Bronchial epithelial cell (primary cell): Measurements from ENCODE around the gene LINS1. TPM values are rescaled to one million over a fixed set of nuclear protein-coding genes. Genes with fewer than 3 reads are reported as not detected.
A peak's percentile ranks its signal among the peaks of the same experiment; 100 is the strongest.

Source experiments
- DNase-seq: peaks from one replicate; pipeline ENCODE4 v3.0.0-alpha.2; 2010; ENCODE audit warnings: low read depth
- FAIRE-seq: peaks from 2 replicates; lab custom pipeline; 2011; peaks lifted over from hg19 to GRCh38; lab: Jason Lieb, UNC
- H3K27me3 ChIP-seq: 2 replicates; pipeline ENCODE4 v1.5.1; 2011; ENCODE audit warnings: low read length; ENCODE audit not compliant: control insufficient read depth, insufficient read depth
- H3K36me3 ChIP-seq: 2 replicates; pipeline ENCODE4 v1.5.1; 2011; ENCODE audit warnings: low read length; ENCODE audit not compliant: control insufficient read depth, insufficient read depth
- H3K4me3 ChIP-seq: 2 replicates; pipeline ENCODE4 v1.5.1; 2011; ENCODE audit warnings: mild to moderate bottlenecking, low read depth, low read length, control low read depth
- total RNA-seq: library from RNA; depleted of rRNA; stranded (reverse); fragments of >200 nt; gene quantifications from 2 replicates; pipeline ENCODE4 v1.2.1, GENCODE V29; 2014
- TF ChIP-seq, protein P1 (sequence below): IDR thresholded peaks from 2 replicates; pipeline ENCODE4 v1.5.1; 2011; ENCODE audit warnings: mild to moderate bottlenecking, moderate library complexity, low read length, control low read depth, inconsistent platforms; ENCODE audit not compliant: insufficient read depth, severe bottlenecking

The LINS1 gene
- total RNA-seq, 1 donor from 2014 or later: 7.6 TPM

DNA sequence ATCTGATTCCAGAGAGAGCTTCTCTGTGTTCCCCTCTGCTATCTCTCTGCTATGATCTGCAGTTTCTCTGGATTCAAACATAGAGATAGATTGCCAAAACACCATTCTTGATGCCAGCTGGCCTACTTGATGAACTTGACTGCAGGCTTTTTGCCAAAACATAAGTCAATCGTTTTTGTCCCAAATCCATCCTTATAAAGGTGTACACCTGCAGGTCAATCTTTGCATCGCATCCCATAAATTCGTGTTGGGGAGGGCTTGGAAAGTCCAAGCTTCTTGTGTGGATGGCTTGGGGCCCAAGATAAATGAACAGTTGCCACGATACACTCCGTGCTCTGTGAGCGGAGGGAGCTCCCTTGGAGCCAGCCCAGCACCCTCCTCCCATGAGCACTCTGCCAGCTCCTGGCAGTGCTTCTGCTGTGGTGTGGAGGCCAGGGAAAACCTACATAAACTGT, 75.9 kb downstream of the LINS1 start:
- no peaks in the 10 kb centered on the region for H3K36me3 ChIP-seq
- TF ChIP-seq, protein P1, sequence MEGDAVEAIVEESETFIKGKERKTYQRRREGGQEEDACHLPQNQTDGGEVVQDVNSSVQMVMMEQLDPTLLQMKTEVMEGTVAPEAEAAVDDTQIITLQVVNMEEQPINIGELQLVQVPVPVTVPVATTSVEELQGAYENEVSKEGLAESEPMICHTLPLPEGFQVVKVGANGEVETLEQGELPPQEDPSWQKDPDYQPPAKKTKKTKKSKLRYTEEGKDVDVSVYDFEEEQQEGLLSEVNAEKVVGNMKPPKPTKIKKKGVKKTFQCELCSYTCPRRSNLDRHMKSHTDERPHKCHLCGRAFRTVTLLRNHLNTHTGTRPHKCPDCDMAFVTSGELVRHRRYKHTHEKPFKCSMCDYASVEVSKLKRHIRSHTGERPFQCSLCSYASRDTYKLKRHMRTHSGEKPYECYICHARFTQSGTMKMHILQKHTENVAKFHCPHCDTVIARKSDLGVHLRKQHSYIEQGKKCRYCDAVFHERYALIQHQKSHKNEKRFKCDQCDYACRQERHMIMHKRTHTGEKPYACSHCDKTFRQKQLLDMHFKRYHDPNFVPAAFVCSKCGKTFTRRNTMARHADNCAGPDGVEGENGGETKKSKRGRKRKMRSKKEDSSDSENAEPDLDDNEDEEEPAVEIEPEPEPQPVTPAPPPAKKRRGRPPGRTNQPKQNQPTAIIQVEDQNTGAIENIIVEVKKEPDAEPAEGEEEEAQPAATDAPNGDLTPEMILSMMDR: no peak
- no peak for DNase-seq
- no peak for FAIRE-seq
- H3K4me3 ChIP-seq: no peak overlapping the region
- no peaks in the 10 kb centered on the region for H3K27me3 ChIP-seq

DNA sequence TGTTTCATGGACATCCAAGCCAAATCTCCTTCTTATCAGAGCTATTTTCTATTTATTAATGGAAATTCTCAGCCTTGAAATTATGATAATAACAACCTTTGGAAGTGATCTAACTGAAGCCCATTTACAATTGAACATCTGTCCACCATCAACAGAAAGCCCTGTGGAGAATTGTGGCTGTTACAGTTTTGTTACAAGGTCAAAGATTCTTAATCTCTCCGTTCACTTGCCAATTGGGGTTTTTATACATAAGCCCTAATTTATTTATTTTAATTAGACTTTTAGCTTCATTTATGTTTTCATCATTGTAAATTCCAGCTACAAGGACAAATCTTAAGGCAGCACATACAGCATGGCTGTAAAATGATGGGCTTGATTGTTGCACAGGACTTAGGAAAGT, 76.5 kb downstream of the LINS1 start:
- Histone ChIP-seq H3K27me3 (no peaks in the 10 kb centered on the region), H3K36me3 (no peaks in the 10 kb centered on the region), H3K4me3 (no peak overlapping the region)
- FAIRE-seq (no peak), DNase-seq (no peak)
- TF ChIP-seq, protein P1: no peak

DNA sequence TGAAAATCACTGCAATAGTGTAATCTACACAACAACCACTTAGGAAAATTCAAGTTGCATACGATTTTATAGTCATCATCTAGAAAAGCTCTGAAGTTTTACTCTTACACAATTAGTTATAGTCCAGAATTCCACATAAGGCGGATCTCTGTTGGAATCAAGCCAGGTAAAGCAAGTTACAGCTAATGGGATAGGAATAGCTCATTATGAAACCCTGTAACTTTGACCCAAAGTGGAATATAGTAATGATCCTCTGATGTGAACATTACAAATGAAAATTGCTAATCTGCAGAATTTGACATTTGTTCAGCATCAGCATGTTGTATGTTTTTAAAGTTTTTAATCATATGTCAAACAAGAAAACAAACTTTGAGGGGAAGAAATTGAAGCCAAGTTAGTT, 77.7 kb downstream of the LINS1 start:
- FAIRE-seq: no peak
- DNase-seq: no peak

DNA sequence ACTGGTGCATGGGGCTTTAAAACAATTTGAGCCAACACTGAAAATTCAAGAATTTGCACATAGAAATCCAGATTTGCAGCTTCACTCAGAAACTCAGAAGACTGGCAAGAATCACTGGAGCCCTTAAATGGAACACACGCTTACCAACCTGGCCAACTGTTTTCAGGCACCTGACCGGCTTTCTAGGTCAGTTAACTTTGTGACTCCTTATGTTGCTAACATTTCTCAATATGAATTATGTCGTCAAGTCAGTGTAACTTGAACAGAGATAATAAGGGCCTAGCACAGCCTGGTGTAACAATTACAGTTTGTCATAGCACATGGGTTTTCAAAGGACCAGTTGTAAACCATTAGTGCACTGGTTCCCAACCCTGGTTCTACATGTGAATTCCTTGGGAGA, 80.1 kb downstream of the LINS1 start:
- TF ChIP-seq, protein P1: no peak
- no peak for FAIRE-seq
- DNase-seq: no peak

More for the DNA sequence above, 77.7 kb downstream of the LINS1 start:
- H3K4me3 ChIP-seq: no peak overlapping the region
- H3K27me3 ChIP-seq: no peaks in the 10 kb centered on the region
- H3K36me3 ChIP-seq: no peaks in the 10 kb centered on the region
- TF ChIP-seq, protein P1: no peak

DNA sequence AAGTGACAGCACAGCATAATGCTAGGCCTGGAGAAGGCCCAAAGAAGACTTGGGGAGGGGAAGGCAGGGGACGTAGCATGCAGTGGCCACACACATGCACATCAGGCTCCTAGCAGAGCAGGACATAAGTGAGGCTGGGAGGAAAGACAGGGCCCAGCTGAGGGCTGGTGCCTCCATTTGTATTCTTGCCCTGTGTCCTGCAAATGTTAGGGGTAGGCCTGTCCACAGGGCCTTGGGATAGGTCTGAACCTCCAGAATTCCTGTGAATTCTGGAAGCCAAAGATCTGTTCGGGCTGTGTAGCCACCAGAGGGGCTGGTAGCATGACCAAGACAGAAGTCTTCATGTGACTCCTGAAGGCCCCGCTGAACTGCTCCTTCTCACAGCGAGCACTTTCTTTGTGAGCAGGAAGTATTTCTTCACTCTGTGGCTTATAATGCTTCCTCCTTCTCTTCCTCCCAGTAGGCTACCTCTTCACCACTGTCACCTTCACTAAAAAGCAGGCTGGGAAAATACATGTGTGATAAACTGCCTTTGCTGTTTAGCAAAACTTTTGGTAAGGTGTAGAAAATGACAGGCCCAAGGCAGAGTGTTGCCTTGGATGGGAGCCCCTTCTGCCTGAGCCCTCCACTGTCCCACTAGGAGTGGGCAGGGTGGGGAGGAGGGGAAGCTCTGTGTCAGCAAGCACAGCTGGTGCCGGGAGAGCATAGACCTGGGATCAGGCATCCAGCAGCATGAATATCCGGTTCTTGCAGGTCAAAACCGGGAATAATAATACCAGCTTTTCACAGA, 81.7 kb downstream of the LINS1 start:
- TF ChIP-seq, protein P1: no peak
- no peaks in the 10 kb centered on the region for H3K27me3 ChIP-seq
- H3K4me3 ChIP-seq: no peak overlapping the region
- FAIRE-seq (peak; percentile 32), DNase-seq (no peak)
- no peaks in the 10 kb centered on the region for H3K36me3 ChIP-seq

More for the DNA sequence above, 80.1 kb downstream of the LINS1 start:
- Histone ChIP-seq H3K27me3 (no peaks in the 10 kb centered on the region), H3K4me3 (no peak overlapping the region), H3K36me3 (no peaks in the 10 kb centered on the region)
